Measurements from ENCODE around the gene GLT8D1. TPM values are rescaled to one million over a fixed set of nuclear protein-coding genes. Genes with fewer than 3 reads are reported as not detected.

Gene GLT8D1
- total and polyA plus RNA-seq, 2 of the 4 experiments (the other 2 are of a cell fraction): 87.8 to 124 TPM

DNA sequence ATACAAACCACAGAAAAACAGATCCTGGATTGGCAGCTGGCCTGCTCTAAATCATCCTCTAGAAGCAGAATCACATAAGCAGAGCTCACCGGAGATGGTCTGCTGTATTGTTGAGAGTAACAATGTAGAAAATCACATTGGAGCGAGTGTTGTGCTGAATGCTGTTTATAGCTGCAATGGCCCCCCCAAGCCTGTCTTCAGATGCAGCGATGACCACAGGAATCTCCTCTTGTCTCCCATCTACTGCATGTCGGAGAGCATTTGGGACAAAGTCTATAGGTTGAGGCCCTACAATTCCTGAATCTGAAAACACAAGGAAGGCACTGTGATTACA, 8.0 kb downstream of the GLT8D1 start:
- no peak for DNase-seq
- no peak overlapping the region for H2AK9ac ChIP-seq (replicated peaks; ENCODE audit: low read depth, low read length, poor library complexity)
- H2BK5ac ChIP-seq (ENCODE audit: low read depth, low read length, poor library complexity, severe bottlenecking): no peak overlapping the region
- no TSS peak for BruUV-seq (replicated peaks)
- no peak overlapping the region for H3K4me3 ChIP-seq (ENCODE audit: insufficient read depth, low read depth, low read length)
- peaks cover 48% of the 10 kb centered on the region for H3K36me3 ChIP-seq (ENCODE audit: control insufficient read depth, insufficient read depth, low read length)
- H4K91ac ChIP-seq (ENCODE audit: insufficient read depth, low read depth, low read length): no peak overlapping the region
- ATAC-seq (ENCODE audit: low read depth): no peak; the same call in 1 of the 2 replicates
- intact Hi-C loops (cut with micrococcal nuclease): no loop called here
- TF ChIP-seq RCOR1 (IDR thresholded peaks at IDR 0.05; ENCODE audit: insufficient replicate concordance, low read length) (no peak), MAFK (IDR thresholded peaks at IDR 0.05; ENCODE audit: low read depth, low read length) (no peak), CHD1 (IDR thresholded peaks at IDR 0.05; ENCODE audit: low read depth, low read length) (no peak), POLR2A (IDR thresholded peaks at IDR 0.05; ENCODE audit: low read depth, low read length) (no peak), FOS (IDR thresholded peaks at IDR 0.05; ENCODE audit: low read depth, low read length) (no peak), SMC3 (IDR thresholded peaks at IDR 0.05; ENCODE audit: low read depth, low read length) (no peak), RFX5 (IDR thresholded peaks at IDR 0.05; ENCODE audit: low read depth, low read length) (no peak), MXI1 (IDR thresholded peaks at IDR 0.05; ENCODE audit: borderline replicate concordance, low read depth, low read length) (no peak), MAZ (IDR thresholded peaks at IDR 0.05; ENCODE audit: borderline replicate concordance, low read depth, low read length) (no peak), CEBPB (IDR thresholded peaks at IDR 0.05; ENCODE audit: low read depth, low read length) (no peak)
- TF ChIP-seq, protein P1, sequence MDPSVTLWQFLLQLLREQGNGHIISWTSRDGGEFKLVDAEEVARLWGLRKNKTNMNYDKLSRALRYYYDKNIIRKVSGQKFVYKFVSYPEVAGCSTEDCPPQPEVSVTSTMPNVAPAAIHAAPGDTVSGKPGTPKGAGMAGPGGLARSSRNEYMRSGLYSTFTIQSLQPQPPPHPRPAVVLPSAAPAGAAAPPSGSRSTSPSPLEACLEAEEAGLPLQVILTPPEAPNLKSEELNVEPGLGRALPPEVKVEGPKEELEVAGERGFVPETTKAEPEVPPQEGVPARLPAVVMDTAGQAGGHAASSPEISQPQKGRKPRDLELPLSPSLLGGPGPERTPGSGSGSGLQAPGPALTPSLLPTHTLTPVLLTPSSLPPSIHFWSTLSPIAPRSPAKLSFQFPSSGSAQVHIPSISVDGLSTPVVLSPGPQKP (IDR thresholded peaks at IDR 0.05; ENCODE audit: borderline replicate concordance, low read depth, low read length): no peak
- TF ChIP-seq, protein P2, sequence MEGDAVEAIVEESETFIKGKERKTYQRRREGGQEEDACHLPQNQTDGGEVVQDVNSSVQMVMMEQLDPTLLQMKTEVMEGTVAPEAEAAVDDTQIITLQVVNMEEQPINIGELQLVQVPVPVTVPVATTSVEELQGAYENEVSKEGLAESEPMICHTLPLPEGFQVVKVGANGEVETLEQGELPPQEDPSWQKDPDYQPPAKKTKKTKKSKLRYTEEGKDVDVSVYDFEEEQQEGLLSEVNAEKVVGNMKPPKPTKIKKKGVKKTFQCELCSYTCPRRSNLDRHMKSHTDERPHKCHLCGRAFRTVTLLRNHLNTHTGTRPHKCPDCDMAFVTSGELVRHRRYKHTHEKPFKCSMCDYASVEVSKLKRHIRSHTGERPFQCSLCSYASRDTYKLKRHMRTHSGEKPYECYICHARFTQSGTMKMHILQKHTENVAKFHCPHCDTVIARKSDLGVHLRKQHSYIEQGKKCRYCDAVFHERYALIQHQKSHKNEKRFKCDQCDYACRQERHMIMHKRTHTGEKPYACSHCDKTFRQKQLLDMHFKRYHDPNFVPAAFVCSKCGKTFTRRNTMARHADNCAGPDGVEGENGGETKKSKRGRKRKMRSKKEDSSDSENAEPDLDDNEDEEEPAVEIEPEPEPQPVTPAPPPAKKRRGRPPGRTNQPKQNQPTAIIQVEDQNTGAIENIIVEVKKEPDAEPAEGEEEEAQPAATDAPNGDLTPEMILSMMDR (conservative IDR thresholded peaks at IDR 0.05; ENCODE audit: low read depth, low read length): no peak
- TF ChIP-seq, protein P3, sequence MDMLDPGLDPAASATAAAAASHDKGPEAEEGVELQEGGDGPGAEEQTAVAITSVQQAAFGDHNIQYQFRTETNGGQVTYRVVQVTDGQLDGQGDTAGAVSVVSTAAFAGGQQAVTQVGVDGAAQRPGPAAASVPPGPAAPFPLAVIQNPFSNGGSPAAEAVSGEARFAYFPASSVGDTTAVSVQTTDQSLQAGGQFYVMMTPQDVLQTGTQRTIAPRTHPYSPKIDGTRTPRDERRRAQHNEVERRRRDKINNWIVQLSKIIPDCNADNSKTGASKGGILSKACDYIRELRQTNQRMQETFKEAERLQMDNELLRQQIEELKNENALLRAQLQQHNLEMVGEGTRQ (IDR thresholded peaks at IDR 0.05; ENCODE audit: low read depth, low read length): no peak
- no peak overlapping the region for H3K56ac ChIP-seq (ENCODE audit: extremely low read depth, insufficient read depth, low read length)
- no peak overlapping the region for H3K18ac ChIP-seq (ENCODE audit: low read depth, low read length)
- H3K27ac ChIP-seq (ENCODE audit: insufficient read depth, low read length): no peak overlapping the region
- WGBS, 2 experiments (ENCODE audit: extremely low coverage in 2 of 2, insufficient read length in 1 of 2): no CpG with 5 or more reads among the region's 4 CpGs
- H3K9me1 ChIP-seq (ENCODE audit: insufficient read depth, low read length): peaks cover 7% of the 10 kb centered on the region
- no peak overlapping the region for H4K5ac ChIP-seq (ENCODE audit: low read depth, low read length)
- H2AK5ac ChIP-seq (ENCODE audit: low read depth, low read length): no peak overlapping the region
- H3K14ac ChIP-seq (replicated peaks; ENCODE audit: low read depth, low read length): no peak overlapping the region
- H3K9me3 ChIP-seq (ENCODE audit: control insufficient read depth, insufficient read depth, low read length): no peaks in the 10 kb centered on the region
- no peak overlapping the region for H3K9ac ChIP-seq (ENCODE audit: low read depth, low read length)
- no peak overlapping the region for H4K8ac ChIP-seq (ENCODE audit: low read depth in 2 of 2, low read length in 2 of 2)
- peaks cover 33 to 50% of the 10 kb centered on the region in 2 experiments for H3K79me1 ChIP-seq (ENCODE audit: low read depth in 1 of 2, low read length in 2 of 2)
- H4K20me1 ChIP-seq (ENCODE audit: insufficient read depth, low read length): peaks cover 18% of the 10 kb centered on the region
- H3K23ac ChIP-seq (ENCODE audit: low read depth, low read length): no peak overlapping the region
- H3K4me1 ChIP-seq (ENCODE audit: control insufficient read depth, insufficient read depth, low read length): no peaks in the 10 kb centered on the region; the same call in 1 of the 2 replicates
- ChIA-PET CTCF (no interaction called here), POLR2A (ENCODE audit: unreplicated experiment) (no interaction called here)
- no peak overlapping the region for H2AFZ ChIP-seq (replicated peaks; ENCODE audit: low read length, poor library complexity)
- no peak overlapping the region for H3K4me2 ChIP-seq (ENCODE audit: low read depth, low read length)
- H2BK15ac ChIP-seq (ENCODE audit: low read depth, low read length): no peak overlapping the region
- dilution Hi-C loops (cut with HindIII; ENCODE audit: low sequenced_read_pairs, unreplicated experiment): no loop called here
- no peak overlapping the region for H2BK120ac ChIP-seq (ENCODE audit: low read depth, low read length)
- H2BK20ac ChIP-seq (ENCODE audit: low read depth, low read length): no peak overlapping the region
- no peaks in the 10 kb centered on the region for H3K27me3 ChIP-seq (ENCODE audit: control insufficient read depth, insufficient read depth, low read length)
- H3K4ac ChIP-seq (ENCODE audit: low read depth, low read length): no peak overlapping the region
- in situ Hi-C loops (cut with MboI; ENCODE audit: low sequenced_read_pairs): no loop called here

Data from IMR-90 (cell line).